HEK293 (cell line): ENCODE data around the gene FCHO2.

Source experiments
- SP2 ChIP-seq: fragments of 450-650 bp; formaldehyde crosslinking; IDR thresholded peaks from 2 replicates; pipeline ENCODE4 v1.5.1; 2016; ENCODE audit warnings: missing biosample characterization, missing genetic modification characterization
- ZBTB8A ChIP-seq: fragments of 450-650 bp; formaldehyde crosslinking; IDR thresholded peaks from 2 replicates; pipeline ENCODE4 v1.5.1; 2016; ENCODE audit warnings: missing biosample characterization, missing genetic modification characterization
- ZNF473 ChIP-seq: fragments of 450-650 bp; formaldehyde crosslinking; IDR thresholded peaks from 2 replicates; pipeline ENCODE4 v1.5.1; 2017; ENCODE audit warnings: missing biosample characterization, missing genetic modification characterization
- ZNF501 ChIP-seq: fragments of 450-650 bp; formaldehyde crosslinking; IDR thresholded peaks from 2 replicates; pipeline ENCODE4 v1.5.1; 2016; ENCODE audit warnings: missing biosample characterization, missing genetic modification characterization
- ZNF626 ChIP-seq: fragments of 450-650 bp; sonication (Bioruptor Pico); formaldehyde crosslinking; IDR thresholded peaks from 2 replicates; pipeline ENCODE4 v1.5.1; 2018; ENCODE audit warnings: missing biosample characterization, missing genetic modification characterization, inconsistent platforms
- TF ChIP-seq, protein P1 (sequence below): fragments of 450-650 bp; formaldehyde crosslinking; IDR thresholded peaks from 2 replicates; pipeline ENCODE4 v1.5.1; 2016; ENCODE audit warnings: missing biosample characterization, missing genetic modification characterization
- TF ChIP-seq, protein P2 (sequence below): fragments of 450-650 bp; formaldehyde crosslinking; IDR thresholded peaks from 2 replicates; pipeline ENCODE4 v1.5.1; 2016; ENCODE audit warnings: missing biosample characterization, missing genetic modification characterization

DNA sequence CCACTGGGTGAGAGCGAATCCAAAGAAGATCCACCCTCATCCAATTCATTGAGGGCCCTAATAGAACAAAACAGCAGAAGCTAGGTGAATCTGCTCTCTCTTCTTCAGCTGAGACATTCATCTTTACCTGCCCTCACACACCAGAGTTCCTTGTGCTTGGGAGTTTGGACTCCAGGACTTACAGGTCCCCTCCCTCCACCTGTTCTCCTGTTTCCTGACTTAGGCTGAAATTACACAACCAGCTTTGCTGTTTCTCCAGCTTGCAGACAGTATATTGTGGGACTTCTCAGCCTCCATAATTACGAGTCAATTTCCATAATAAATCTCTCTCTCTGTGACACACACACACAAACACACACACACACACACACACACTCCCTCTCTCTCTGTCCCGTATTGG lies 183.6 kb downstream of the FCHO2 start:
- TF ChIP-seq ZNF473 (tag by site-specific recombination) (no peak), ZNF626 (tag by site-specific recombination) (no peak), SP2 (no peak), ZNF501 (tag by site-specific recombination) (no peak), ZBTB8A (tag by site-specific recombination) (no peak)
- TF ChIP-seq, protein P1, sequence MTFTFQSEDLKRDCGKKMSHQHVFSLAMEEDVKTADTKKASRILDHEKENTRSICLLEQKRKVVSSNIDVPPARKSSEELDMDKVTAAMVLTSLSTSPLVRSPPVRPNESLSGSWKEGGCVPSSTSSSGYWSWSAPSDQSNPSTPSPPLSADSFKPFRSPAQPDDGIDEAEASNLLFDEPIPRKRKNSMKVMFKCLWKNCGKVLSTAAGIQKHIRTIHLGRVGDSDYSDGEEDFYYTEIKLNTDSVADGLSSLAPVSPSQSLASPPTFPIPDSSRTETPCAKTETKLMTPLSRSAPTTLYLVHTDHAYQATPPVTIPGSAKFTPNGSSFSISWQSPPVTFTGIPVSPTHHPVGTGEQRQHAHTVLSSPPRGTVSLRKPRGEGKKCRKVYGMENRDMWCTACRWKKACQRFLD (tag by site-specific recombination) = no peak
- TF ChIP-seq, protein P2, sequence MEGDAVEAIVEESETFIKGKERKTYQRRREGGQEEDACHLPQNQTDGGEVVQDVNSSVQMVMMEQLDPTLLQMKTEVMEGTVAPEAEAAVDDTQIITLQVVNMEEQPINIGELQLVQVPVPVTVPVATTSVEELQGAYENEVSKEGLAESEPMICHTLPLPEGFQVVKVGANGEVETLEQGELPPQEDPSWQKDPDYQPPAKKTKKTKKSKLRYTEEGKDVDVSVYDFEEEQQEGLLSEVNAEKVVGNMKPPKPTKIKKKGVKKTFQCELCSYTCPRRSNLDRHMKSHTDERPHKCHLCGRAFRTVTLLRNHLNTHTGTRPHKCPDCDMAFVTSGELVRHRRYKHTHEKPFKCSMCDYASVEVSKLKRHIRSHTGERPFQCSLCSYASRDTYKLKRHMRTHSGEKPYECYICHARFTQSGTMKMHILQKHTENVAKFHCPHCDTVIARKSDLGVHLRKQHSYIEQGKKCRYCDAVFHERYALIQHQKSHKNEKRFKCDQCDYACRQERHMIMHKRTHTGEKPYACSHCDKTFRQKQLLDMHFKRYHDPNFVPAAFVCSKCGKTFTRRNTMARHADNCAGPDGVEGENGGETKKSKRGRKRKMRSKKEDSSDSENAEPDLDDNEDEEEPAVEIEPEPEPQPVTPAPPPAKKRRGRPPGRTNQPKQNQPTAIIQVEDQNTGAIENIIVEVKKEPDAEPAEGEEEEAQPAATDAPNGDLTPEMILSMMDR (tag by site-specific recombination) = no peak
